SK-N-SH (cell line): ENCODE results near the gene NNAT. TPM values are rescaled to one million over a fixed set of nuclear protein-coding genes. Genes with fewer than 3 reads are reported as not detected.

Source experiments
- CTCF ChIA-PET: fragments of 300-600, 350-600 bp; formaldehyde crosslinking; extraction: SDS; loops from one replicate; lab custom pipeline; 2021; lab: Yijun Ruan, JAX
- POLR2A ChIA-PET: fragments of 350-600 bp; sonication (Branson Sonifier 250); formaldehyde crosslinking; extraction: SDS; loops from one replicate; lab custom pipeline; 2020; ENCODE audit warnings: antibody characterized with exemption, inconsistent platforms; lab: Yijun Ruan, JAX
- DNase-seq: peaks from one replicate; pipeline ENCODE4 v3.0.0; 2012
- H2AFZ ChIP-seq: fragments of 200-600 bp; sonication (generic); 2 replicates; pipeline ENCODE4 v1.8.1; 2016; ENCODE audit warnings: antibody characterized with exemption, mild to moderate bottlenecking, low read depth
- H3F3A ChIP-seq: fragments of 200-600 bp; sonication (generic); replicated peaks from 2 replicates; pipeline ENCODE3; 2016; ENCODE audit warnings: antibody characterized with exemption, mild to moderate bottlenecking; ENCODE audit not compliant: insufficient read depth
- H3K27ac ChIP-seq, 2 experiments: fragments of 200-500 bp in 1 of 2; fragments of 200-600 bp in 1 of 2; sonication (Bioruptor generic) in 1 of 2; sonication (generic), shearing (Covaris generic) in 1 of 2; 2 replicates each; pipeline versions ENCODE4 v1.5.1 to v1.6.1; 2014 to 2016; ENCODE audit warnings: low read depth in 2 of 2, inconsistent platforms in 1 of 2, low read length in 1 of 2, mild to moderate bottlenecking in 1 of 2, mixed read lengths in 1 of 2
- H3K27me3 ChIP-seq: fragments of 200-600 bp; sonication (generic), shearing (Covaris generic); 2 replicates; pipeline ENCODE4 v1.6.1; 2016; ENCODE audit warnings: mixed run types; ENCODE audit not compliant: insufficient read depth
- H3K36me3 ChIP-seq, 2 experiments: fragments of 200-500 bp in 1 of 2; fragments of 200-600 bp in 1 of 2; sonication (Bioruptor generic) in 1 of 2; sonication (generic) in 1 of 2; replicated peaks in 1 of 2; 2 replicates each; pipeline versions ENCODE3 to v1.5.1; 2014 to 2016; ENCODE audit warnings: low read length in 1 of 2, mild to moderate bottlenecking in 1 of 2; ENCODE audit not compliant: insufficient read depth in 2 of 2, control insufficient read depth in 1 of 2
- H3K4me1 ChIP-seq, 2 experiments: fragments of 200-500 bp in 1 of 2; fragments of 200-600 bp in 1 of 2; sonication (Bioruptor generic) in 1 of 2; sonication (generic), shearing (Covaris generic) in 1 of 2; 2 replicates each; pipeline versions ENCODE4 v1.5.1 to v1.6.1; 2014 to 2016; ENCODE audit warnings: low read depth in 1 of 2, low read length in 1 of 2, mixed run types in 1 of 2; ENCODE audit not compliant: insufficient read depth in 2 of 2, control insufficient read depth in 1 of 2
- H3K4me2 ChIP-seq: fragments of 200-600 bp; sonication (generic), shearing (Covaris generic); 2 replicates; pipeline ENCODE4 v1.6.1; 2017; ENCODE audit warnings: mixed run types
- H3K4me3 ChIP-seq, 2 experiments: fragments of 200-500 bp in 1 of 2; fragments of 200-600 bp in 1 of 2; sonication (Bioruptor generic) in 1 of 2; sonication (generic), shearing (Covaris generic) in 1 of 2; 2 replicates each; pipeline versions ENCODE4 v1.5.1 to v1.8.1; 2014 to 2016; ENCODE audit warnings: low read depth in 2 of 2, inconsistent platforms in 1 of 2, low read length in 1 of 2, mild to moderate bottlenecking in 1 of 2, mixed read lengths in 1 of 2, moderate library complexity in 1 of 2
- H3K79me2 ChIP-seq: fragments of 200-600 bp; sonication (generic); 2 replicates; pipeline ENCODE4 v1.8.1; 2017; ENCODE audit warnings: mild to moderate bottlenecking; ENCODE audit not compliant: insufficient read depth
- H3K9ac ChIP-seq: fragments of 200-600 bp; sonication (generic); 2 replicates; pipeline ENCODE4 v1.6.1; 2017; ENCODE audit warnings: mixed run types
- H3K9me2 ChIP-seq: fragments of 200-600 bp; sonication (generic); 2 replicates; pipeline ENCODE4 v1.6.1; 2017; ENCODE audit warnings: mixed run types
- H3K9me3 ChIP-seq: fragments of 200-600 bp; sonication (generic); 2 replicates; pipeline ENCODE4 v1.6.1; 2017; ENCODE audit warnings: mixed run types, mild to moderate bottlenecking, moderate library complexity
- H4K20me1 ChIP-seq: fragments of 200-600 bp; sonication (generic); 2 replicates; pipeline ENCODE4 v1.6.1; 2017; ENCODE audit warnings: mild to moderate bottlenecking, mixed run types; ENCODE audit not compliant: insufficient read depth
- CHD2 ChIP-seq: fragments of 150-350 bp; IDR thresholded peaks from 2 replicates; pipeline ENCODE4 v1.6.1; 2018; ENCODE audit warnings: low read length; ENCODE audit not compliant: partially characterized antibody
- CTCF ChIP-seq: fragments of 200-600 bp; sonication (generic); IDR thresholded peaks from 2 replicates; pipeline ENCODE4 v1.6.1; 2017; ENCODE audit warnings: antibody characterized with exemption, mild to moderate bottlenecking, moderate library complexity
- ELF1 ChIP-seq: IDR thresholded peaks from 2 replicates; pipeline ENCODE4 v1.4.0; 2012
- FOSL2 ChIP-seq: IDR thresholded peaks from 2 replicates; pipeline ENCODE4 v1.4.0; 2012; ENCODE audit warnings: low read depth, mild to moderate bottlenecking, moderate library complexity, borderline replicate concordance
- FOXM1 ChIP-seq: IDR thresholded peaks from 2 replicates; pipeline ENCODE4 v1.4.0; 2012; ENCODE audit warnings: low read depth, mild to moderate bottlenecking
- GABPA ChIP-seq: IDR thresholded peaks from 2 replicates; pipeline ENCODE4 v1.4.0; 2012; ENCODE audit warnings: low read depth, mild to moderate bottlenecking
- IRF3 ChIP-seq: fragments of 150-350 bp; IDR thresholded peaks from 2 replicates; pipeline ENCODE4 v1.6.1; 2016; ENCODE audit warnings: mild to moderate bottlenecking, low read depth, low read length
- MEF2A ChIP-seq: IDR thresholded peaks from 2 replicates; pipeline ENCODE4 v1.4.0; 2012; ENCODE audit warnings: low read depth, borderline replicate concordance
- MXI1 ChIP-seq: IDR thresholded peaks from 2 replicates; pipeline ENCODE4 v1.6.1; 2012; ENCODE audit warnings: mild to moderate bottlenecking, low read depth, low read length, improper control_type of control experiment
- NFIC ChIP-seq: IDR thresholded peaks from 2 replicates; pipeline ENCODE4 v1.4.0; 2012; ENCODE audit warnings: borderline replicate concordance
- NRF1 ChIP-seq: IDR thresholded peaks from 2 replicates; pipeline ENCODE4 v1.6.1; 2012; ENCODE audit warnings: low read depth, mild to moderate bottlenecking, low read length
- RAD21 ChIP-seq: IDR thresholded peaks from 2 replicates; pipeline ENCODE4 v1.6.1; 2012; ENCODE audit warnings: mild to moderate bottlenecking, low read length
- RCOR1 ChIP-seq: fragments of 150-350 bp; IDR thresholded peaks from 2 replicates; pipeline ENCODE4 v1.6.1; 2017; ENCODE audit warnings: antibody characterized with exemption, low read length
- RFX5 ChIP-seq: IDR thresholded peaks from 2 replicates; pipeline ENCODE4 v1.6.1; 2012; ENCODE audit warnings: mild to moderate bottlenecking, improper control_type of control experiment, low read length
- RXRA ChIP-seq: IDR thresholded peaks from 2 replicates; pipeline ENCODE4 v1.4.0; 2012; ENCODE audit warnings: low read depth, mild to moderate bottlenecking, borderline replicate concordance
- TEAD4 ChIP-seq: IDR thresholded peaks from 2 replicates; pipeline ENCODE4 v1.4.0; 2012; ENCODE audit warnings: mild to moderate bottlenecking, borderline replicate concordance; ENCODE audit not compliant: insufficient read depth
- USF1 ChIP-seq: IDR thresholded peaks from 2 replicates; pipeline ENCODE4 v1.4.0; 2012; ENCODE audit warnings: low read depth, borderline replicate concordance
- ZBTB33 ChIP-seq: IDR thresholded peaks from 2 replicates; pipeline ENCODE4 v1.4.0; 2012; ENCODE audit warnings: low read depth, borderline replicate concordance
- WGBS: methylation state at CpG from one replicate; pipeline ENCODE4 v1.1.6; 2017; ENCODE audit warnings: low lambda C conversion rate; 5-methylcytosine and 5-hydroxymethylcytosine counted together
- polyA plus RNA-seq, 3 experiments: library from polyadenylated mRNA; depleted of rRNA; stranded (reverse); fragments of >200 nt; gene quantifications; 2 replicates each; pipeline ENCODE4 v1.2.3, GENCODE V29; 2012
- TF ChIP-seq, protein P1 (sequence below): IDR thresholded peaks from 2 replicates; pipeline ENCODE4 v1.6.1; 2012; ENCODE audit warnings: mild to moderate bottlenecking, low read depth, low read length, moderate library complexity
- TF ChIP-seq, protein P2 (sequence below): fragments of 150-350 bp; IDR thresholded peaks from 2 replicates; pipeline ENCODE4 v1.6.1; 2017; ENCODE audit warnings: antibody characterized with exemption, low read length, low read depth, borderline replicate concordance

Gene NNAT
- polyA plus RNA-seq, 1 of the 3 experiments (the other 2 are of a cell fraction) = 6.7 TPM

GRCh38 chr20:37523012-37523391, 2.0 kb downstream of the NNAT start:
- Histone ChIP-seq H3K9me3 (no peaks in the 10 kb centered on the region), H3K4me3 (peak overlapping the region in 1 of 2 experiments; percentile 29; a peak in 1 of 4 replicates), H3K9me2 (no peaks in the 10 kb centered on the region), H3K27me3 (no peaks in the 10 kb centered on the region), H3K36me3 (peaks cover 6 to 15% of the 10 kb centered on the region in 2 experiments), H3K9ac (no peak overlapping the region), H3K27ac (peak overlapping the region in 1 of 2 experiments; percentile 72; a peak in 1 of 4 replicates), H4K20me1 (peaks cover 79% of the 10 kb centered on the region), H3K79me2 (peaks cover 89% of the 10 kb centered on the region), H2AFZ (no peak overlapping the region), H3F3A (no peaks in the 10 kb centered on the region), H3K4me1 (peaks cover 15 to 49% of the 10 kb centered on the region in 2 experiments; a peak in 3 of 4 replicates), H3K4me2 (no peak overlapping the region)
- DNase-seq = no peak
- TF ChIP-seq RFX5 (no peak), RCOR1 (no peak), CTCF (no peak), MEF2A (no peak), RAD21 (no peak), ZBTB33 (no peak), NFIC (no peak), MXI1 (no peak), USF1 (no peak), CHD2 (no peak), FOXM1 (no peak), NRF1 (no peak), GABPA (no peak), IRF3 (no peak), FOSL2 (no peak), RXRA (no peak), TEAD4 (no peak), ELF1 (no peak)
- TF ChIP-seq, protein P1, sequence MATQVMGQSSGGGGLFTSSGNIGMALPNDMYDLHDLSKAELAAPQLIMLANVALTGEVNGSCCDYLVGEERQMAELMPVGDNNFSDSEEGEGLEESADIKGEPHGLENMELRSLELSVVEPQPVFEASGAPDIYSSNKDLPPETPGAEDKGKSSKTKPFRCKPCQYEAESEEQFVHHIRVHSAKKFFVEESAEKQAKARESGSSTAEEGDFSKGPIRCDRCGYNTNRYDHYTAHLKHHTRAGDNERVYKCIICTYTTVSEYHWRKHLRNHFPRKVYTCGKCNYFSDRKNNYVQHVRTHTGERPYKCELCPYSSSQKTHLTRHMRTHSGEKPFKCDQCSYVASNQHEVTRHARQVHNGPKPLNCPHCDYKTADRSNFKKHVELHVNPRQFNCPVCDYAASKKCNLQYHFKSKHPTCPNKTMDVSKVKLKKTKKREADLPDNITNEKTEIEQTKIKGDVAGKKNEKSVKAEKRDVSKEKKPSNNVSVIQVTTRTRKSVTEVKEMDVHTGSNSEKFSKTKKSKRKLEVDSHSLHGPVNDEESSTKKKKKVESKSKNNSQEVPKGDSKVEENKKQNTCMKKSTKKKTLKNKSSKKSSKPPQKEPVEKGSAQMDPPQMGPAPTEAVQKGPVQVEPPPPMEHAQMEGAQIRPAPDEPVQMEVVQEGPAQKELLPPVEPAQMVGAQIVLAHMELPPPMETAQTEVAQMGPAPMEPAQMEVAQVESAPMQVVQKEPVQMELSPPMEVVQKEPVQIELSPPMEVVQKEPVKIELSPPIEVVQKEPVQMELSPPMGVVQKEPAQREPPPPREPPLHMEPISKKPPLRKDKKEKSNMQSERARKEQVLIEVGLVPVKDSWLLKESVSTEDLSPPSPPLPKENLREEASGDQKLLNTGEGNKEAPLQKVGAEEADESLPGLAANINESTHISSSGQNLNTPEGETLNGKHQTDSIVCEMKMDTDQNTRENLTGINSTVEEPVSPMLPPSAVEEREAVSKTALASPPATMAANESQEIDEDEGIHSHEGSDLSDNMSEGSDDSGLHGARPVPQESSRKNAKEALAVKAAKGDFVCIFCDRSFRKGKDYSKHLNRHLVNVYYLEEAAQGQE = no peak
- TF ChIP-seq, protein P2, sequence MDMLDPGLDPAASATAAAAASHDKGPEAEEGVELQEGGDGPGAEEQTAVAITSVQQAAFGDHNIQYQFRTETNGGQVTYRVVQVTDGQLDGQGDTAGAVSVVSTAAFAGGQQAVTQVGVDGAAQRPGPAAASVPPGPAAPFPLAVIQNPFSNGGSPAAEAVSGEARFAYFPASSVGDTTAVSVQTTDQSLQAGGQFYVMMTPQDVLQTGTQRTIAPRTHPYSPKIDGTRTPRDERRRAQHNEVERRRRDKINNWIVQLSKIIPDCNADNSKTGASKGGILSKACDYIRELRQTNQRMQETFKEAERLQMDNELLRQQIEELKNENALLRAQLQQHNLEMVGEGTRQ = no peak
- POLR2A ChIA-PET = no interaction called here
- WGBS = 94% methylated on average over 10 of the region's 13 CpGs
- CTCF ChIA-PET = no interaction called here
